GM12892 (cell line): Measurements from ENCODE around the gene PBX1.

Experiments used
- POLR2A ChIP-seq: IDR thresholded peaks from 2 replicates; pipeline ENCODE4 v1.6.1; 2011; ENCODE audit warnings: low read depth, low read length, control low read depth
- POLR2AphosphoS5 ChIP-seq: IDR thresholded peaks from 2 replicates; pipeline ENCODE4 v1.6.1; 2011; ENCODE audit warnings: low read depth, low read length, control low read depth

GRCh38 chr1:164765992-164766720 lies 207.2 kb downstream of the PBX1 start:
- no peak for TF ChIP-seq POLR2A
- no peak for TF ChIP-seq POLR2AphosphoS5
